Measurements from ENCODE around the gene MOB1A.

The MOB1A gene

GRCh38 chr2:74178211-74179062 is at the start of gene MOB1A:
TSS of gene MOB1A (minus strand) at chr2:74178879. CDS start at chr2:74178674, 205 bp downstream.
- Histone ChIP-seq H3K36me3 (ENCODE audit: low read depth) (peaks cover 24% of the 10 kb centered on the region), H3K27me3 (ENCODE audit: insufficient read depth, poor library complexity, severe bottlenecking) (no peaks in the 10 kb centered on the region), H3K4me3 (ENCODE audit: severe bottlenecking) (peak within 1 kb of the TSS; percentile 80), H3K4me1 (ENCODE audit: insufficient read depth, poor library complexity, severe bottlenecking) (peaks cover 17% of the 10 kb centered on the region), H3K9me3 (ENCODE audit: severe bottlenecking) (no peaks in the 10 kb centered on the region), H3K27ac (ENCODE audit: poor library complexity, severe bottlenecking) (peak within 1 kb of the TSS; percentile 73)
- DNase-seq (ENCODE audit: low spot score), result peak; percentile 97
- TF ChIP-seq CTCF (IDR thresholded peaks at IDR 0.05; ENCODE audit: poor library complexity, severe bottlenecking), result no peak
- peak; percentile 97 for ATAC-seq (ENCODE audit: low read depth)

GRCh38 chr2:74227646-74228045 is 49.0 kb upstream of the MOB1A start:
- DNase-seq (ENCODE audit: low spot score) (no peak), ATAC-seq (ENCODE audit: low read depth) (no peak)
- Histone ChIP-seq H3K4me1 (ENCODE audit: insufficient read depth, poor library complexity, severe bottlenecking) (peaks cover 12% of the 10 kb centered on the region), H3K36me3 (ENCODE audit: low read depth) (no peaks in the 10 kb centered on the region), H3K4me3 (ENCODE audit: severe bottlenecking) (no peak overlapping the region), H3K27ac (ENCODE audit: poor library complexity, severe bottlenecking) (no peak overlapping the region), H3K27me3 (ENCODE audit: insufficient read depth, poor library complexity, severe bottlenecking) (no peaks in the 10 kb centered on the region), H3K9me3 (ENCODE audit: severe bottlenecking) (no peaks in the 10 kb centered on the region)
- no peak for TF ChIP-seq CTCF (IDR thresholded peaks at IDR 0.05; ENCODE audit: poor library complexity, severe bottlenecking)

- H3K36me3 ChIP-seq (ENCODE audit: low read depth), result no peaks in the 10 kb centered on the region
- peaks cover 12% of the 10 kb centered on the region for H3K4me1 ChIP-seq (ENCODE audit: insufficient read depth, poor library complexity, severe bottlenecking)
- H3K4me3 ChIP-seq (ENCODE audit: severe bottlenecking), result no peak overlapping the region
- DNase-seq (ENCODE audit: low spot score) (no peak), ATAC-seq (ENCODE audit: low read depth) (peak; percentile 44)
- no peak overlapping the region for H3K27ac ChIP-seq (ENCODE audit: poor library complexity, severe bottlenecking)
- no peaks in the 10 kb centered on the region for H3K27me3 ChIP-seq (ENCODE audit: insufficient read depth, poor library complexity, severe bottlenecking)
- no peaks in the 10 kb centered on the region for H3K9me3 ChIP-seq (ENCODE audit: severe bottlenecking)
- no peak for TF ChIP-seq CTCF (IDR thresholded peaks at IDR 0.05; ENCODE audit: poor library complexity, severe bottlenecking)
Observed at GRCh38 chr2:74226648-74227213, 48.1 kb upstream of the MOB1A start.

- no peak for DNase-seq (ENCODE audit: low spot score)
- H3K4me1 ChIP-seq (ENCODE audit: insufficient read depth, poor library complexity, severe bottlenecking), result peaks cover 12% of the 10 kb centered on the region
- H3K27ac ChIP-seq (ENCODE audit: poor library complexity, severe bottlenecking), result no peak overlapping the region
- peak; percentile 24; the same call in 1 of the 3 replicates for ATAC-seq (ENCODE audit: low read depth)
- no peak overlapping the region for H3K4me3 ChIP-seq (ENCODE audit: severe bottlenecking)
- no peaks in the 10 kb centered on the region for H3K27me3 ChIP-seq (ENCODE audit: insufficient read depth, poor library complexity, severe bottlenecking)
- TF ChIP-seq CTCF (IDR thresholded peaks at IDR 0.05; ENCODE audit: poor library complexity, severe bottlenecking), result no peak
- H3K9me3 ChIP-seq (ENCODE audit: severe bottlenecking), result no peaks in the 10 kb centered on the region
- H3K36me3 ChIP-seq (ENCODE audit: low read depth), result no peaks in the 10 kb centered on the region
Observed at GRCh38 chr2:74225698-74226459, 47.2 kb upstream of the MOB1A start.
